Subcutaneous adipose tissue (tissue), 4 donors: ENCODE data around the gene CASD1. TPM values are rescaled to one million over a fixed set of nuclear protein-coding genes. Genes with fewer than 3 reads are reported as not detected.

ENCODE experiments used
- total RNA-seq, 4 donors: library from RNA; depleted of rRNA; stranded (reverse); fragments of >200 nt; gene quantifications; one replicate each; pipeline ENCODE4 v1.1.0, GENCODE V29; 2016
- TF ChIP-seq, protein P1 (sequence below): fragments of 450-650 bp; IDR thresholded peaks from one replicate; pipeline ENCODE4 v1.5.1; 2016; ENCODE audit warnings: low read depth, mild to moderate bottlenecking, control low read depth, antibody characterized with exemption, moderate library complexity

CASD1 gene
- total RNA-seq, 4 donors from 2014 or later: 20.7 to 34.1 (median 23.2) TPM

- TF ChIP-seq, protein P1, sequence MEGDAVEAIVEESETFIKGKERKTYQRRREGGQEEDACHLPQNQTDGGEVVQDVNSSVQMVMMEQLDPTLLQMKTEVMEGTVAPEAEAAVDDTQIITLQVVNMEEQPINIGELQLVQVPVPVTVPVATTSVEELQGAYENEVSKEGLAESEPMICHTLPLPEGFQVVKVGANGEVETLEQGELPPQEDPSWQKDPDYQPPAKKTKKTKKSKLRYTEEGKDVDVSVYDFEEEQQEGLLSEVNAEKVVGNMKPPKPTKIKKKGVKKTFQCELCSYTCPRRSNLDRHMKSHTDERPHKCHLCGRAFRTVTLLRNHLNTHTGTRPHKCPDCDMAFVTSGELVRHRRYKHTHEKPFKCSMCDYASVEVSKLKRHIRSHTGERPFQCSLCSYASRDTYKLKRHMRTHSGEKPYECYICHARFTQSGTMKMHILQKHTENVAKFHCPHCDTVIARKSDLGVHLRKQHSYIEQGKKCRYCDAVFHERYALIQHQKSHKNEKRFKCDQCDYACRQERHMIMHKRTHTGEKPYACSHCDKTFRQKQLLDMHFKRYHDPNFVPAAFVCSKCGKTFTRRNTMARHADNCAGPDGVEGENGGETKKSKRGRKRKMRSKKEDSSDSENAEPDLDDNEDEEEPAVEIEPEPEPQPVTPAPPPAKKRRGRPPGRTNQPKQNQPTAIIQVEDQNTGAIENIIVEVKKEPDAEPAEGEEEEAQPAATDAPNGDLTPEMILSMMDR: no peak
Measured at GRCh38 chr7:94579470-94579869, 69.9 kb downstream of the CASD1 start.

GRCh38 chr7:94580601-94581000 lies 71.0 kb downstream of the CASD1 start:
- TF ChIP-seq, protein P1: no peak

DNA sequence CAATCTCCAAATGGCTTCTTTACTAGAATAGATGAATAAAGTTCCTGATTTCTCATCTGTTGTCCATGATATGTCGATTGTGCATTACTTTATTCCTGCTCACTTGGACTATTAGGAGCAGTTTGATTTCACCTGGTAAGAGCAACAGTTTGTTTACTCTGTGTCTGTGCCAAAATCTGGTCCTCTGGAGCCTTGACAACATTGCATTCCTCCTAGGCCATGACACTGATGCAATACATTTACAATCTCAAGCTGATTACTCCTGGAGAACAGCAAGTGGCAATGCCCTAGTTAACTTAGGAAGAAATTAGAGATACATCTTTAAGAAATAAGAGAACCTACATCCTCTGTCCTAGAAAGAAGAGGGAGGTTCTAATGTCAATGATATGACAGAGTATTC lies 74.5 kb downstream of the CASD1 start:
- TF ChIP-seq, protein P1: no peak

DNA sequence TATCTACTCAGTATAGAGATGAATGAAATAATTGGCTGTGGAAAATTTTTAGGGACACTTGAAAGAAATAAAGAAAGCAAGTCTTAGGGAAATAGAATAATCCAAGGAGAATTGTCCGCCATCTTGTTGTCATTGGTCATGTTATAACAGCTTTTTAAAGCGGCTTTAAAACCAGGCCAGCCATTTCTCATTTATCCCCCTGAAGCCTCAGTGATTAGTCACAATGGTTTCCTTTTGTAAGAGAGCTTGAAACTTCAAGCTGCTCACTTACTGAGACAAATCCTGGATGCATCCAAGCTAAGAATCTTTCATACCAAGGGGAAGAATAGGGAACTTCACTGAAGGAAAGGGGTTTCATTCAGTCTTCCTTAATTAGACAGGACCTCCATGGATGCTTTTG lies 78.5 kb downstream of the CASD1 start:
- TF ChIP-seq, protein P1: no peak

- TF ChIP-seq, protein P1: no peak
Measured at GRCh38 chr7:94590526-94591162, 81.0 kb downstream of the CASD1 start.

- TF ChIP-seq, protein P1: no peak
Measured at GRCh38 chr7:94591176-94591575, 81.6 kb downstream of the CASD1 start.

GRCh38 chr7:94594882-94595281 lies 85.3 kb downstream of the CASD1 start:
- TF ChIP-seq, protein P1: no peak
